HUES48 (cell line): ENCODE measurements around the gene MPPED2.
A peak's percentile ranks its signal among the peaks of the same experiment; 100 is the strongest.

Source experiments
- H3K27ac ChIP-seq: one replicate; pipeline ENCODE4 v1.7.0; 2013; ENCODE audit warnings: low read depth, low read length, inconsistent platforms
- H3K27me3 ChIP-seq: 2 replicates; pipeline ENCODE4 v1.6.1; 2013; ENCODE audit warnings: mild to moderate bottlenecking, low read length; ENCODE audit not compliant: control insufficient read depth, insufficient read depth
- H3K36me3 ChIP-seq: 2 replicates; pipeline ENCODE4 v1.6.1; 2013; ENCODE audit warnings: low read length; ENCODE audit not compliant: control insufficient read depth, insufficient read depth
- H3K4me1 ChIP-seq: 2 replicates; pipeline ENCODE4 v1.6.1; 2013; ENCODE audit warnings: mild to moderate bottlenecking, low read length; ENCODE audit not compliant: control insufficient read depth, insufficient read depth
- H3K4me3 ChIP-seq: 2 replicates; pipeline ENCODE4 v1.5.1; 2013; ENCODE audit warnings: mild to moderate bottlenecking, low read depth, low read length
- H3K9ac ChIP-seq: 2 replicates; pipeline ENCODE4 v1.6.1; 2013; ENCODE audit warnings: mild to moderate bottlenecking, low read depth, low read length, moderate library complexity
- H3K9me3 ChIP-seq: 2 replicates; pipeline ENCODE4 v1.6.1; 2013; ENCODE audit warnings: low read length; ENCODE audit not compliant: control insufficient read depth, insufficient read depth

The MPPED2 gene

DNA sequence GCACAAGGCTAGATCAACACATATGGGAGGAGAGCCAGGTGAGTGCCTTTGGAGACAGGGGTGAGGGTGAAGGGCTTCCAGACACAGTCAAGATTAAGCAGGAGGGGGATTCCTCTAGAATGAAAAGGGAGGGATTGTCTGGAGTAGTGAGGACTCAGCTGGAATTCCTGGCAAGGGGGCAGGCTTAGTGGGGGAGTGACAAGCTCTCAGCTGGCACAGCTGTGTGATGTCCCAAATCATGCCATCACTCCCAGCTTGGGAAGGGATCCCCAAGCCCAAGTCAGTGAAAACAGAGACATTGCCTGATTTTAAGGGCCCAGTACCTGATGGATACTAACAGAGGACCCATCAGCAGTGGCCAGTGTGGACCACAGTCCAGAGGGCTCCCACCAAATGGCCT is 119.0 kb downstream of the MPPED2 start:
- no peaks in the 10 kb centered on the region for H3K9me3 ChIP-seq
- H3K27me3 ChIP-seq = no peaks in the 10 kb centered on the region
- H3K9ac ChIP-seq = no peak overlapping the region
- peaks cover 27% of the 10 kb centered on the region for H3K4me1 ChIP-seq
- no peak overlapping the region for H3K27ac ChIP-seq
- no peak overlapping the region for H3K4me3 ChIP-seq
- H3K36me3 ChIP-seq = no peaks in the 10 kb centered on the region

DNA sequence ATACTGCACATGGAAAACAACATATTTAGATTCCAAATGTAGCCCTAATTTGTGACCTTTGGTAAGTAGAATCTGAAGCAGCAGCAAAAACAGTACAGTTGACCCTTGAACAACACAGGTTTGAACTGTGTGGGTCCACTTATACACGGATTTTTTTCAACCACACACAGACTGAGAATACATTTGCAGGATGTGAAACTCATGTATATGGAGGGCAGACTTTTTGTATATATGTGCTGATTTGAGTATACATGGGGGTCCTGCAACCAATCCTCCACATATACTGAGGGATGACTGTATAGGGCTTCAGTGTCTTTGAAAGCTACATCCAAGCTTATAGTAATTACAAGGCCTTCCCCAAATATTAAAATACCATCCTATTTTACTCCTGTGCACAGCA is 120.5 kb downstream of the MPPED2 start:
- peaks cover 33% of the 10 kb centered on the region for H3K4me1 ChIP-seq

DNA sequence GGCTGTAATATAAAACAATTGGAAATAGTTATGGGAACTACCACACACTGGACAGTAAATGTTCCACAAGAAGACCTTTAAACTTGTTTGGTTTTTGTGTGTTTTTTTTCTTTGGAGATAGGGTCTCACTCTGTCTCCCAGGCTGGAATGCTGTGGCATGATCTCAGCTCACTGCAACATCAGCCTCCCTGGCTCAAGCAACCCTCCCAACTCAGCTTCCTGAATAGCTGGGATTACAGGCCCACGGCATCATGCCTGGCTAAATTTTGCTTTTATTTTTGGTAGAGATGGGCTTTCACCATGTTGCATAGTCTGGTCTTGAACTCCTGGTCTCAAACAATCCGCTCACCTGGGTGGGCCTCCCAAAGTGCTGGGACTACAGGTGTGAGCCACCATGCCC is 121.0 kb downstream of the MPPED2 start:
- H3K4me3 ChIP-seq = no peak overlapping the region
- H3K27ac ChIP-seq = no peak overlapping the region
- no peaks in the 10 kb centered on the region for H3K9me3 ChIP-seq
- no peaks in the 10 kb centered on the region for H3K27me3 ChIP-seq
- H3K9ac ChIP-seq = no peak overlapping the region
- H3K36me3 ChIP-seq = no peaks in the 10 kb centered on the region
- peaks cover 33% of the 10 kb centered on the region for H3K4me1 ChIP-seq

More for the DNA sequence above, 120.5 kb downstream of the MPPED2 start:
- no peak overlapping the region for H3K4me3 ChIP-seq
- H3K27me3 ChIP-seq = no peaks in the 10 kb centered on the region
- H3K27ac ChIP-seq = no peak overlapping the region
- H3K9ac ChIP-seq = no peak overlapping the region
- H3K9me3 ChIP-seq = no peaks in the 10 kb centered on the region
- no peaks in the 10 kb centered on the region for H3K36me3 ChIP-seq

DNA sequence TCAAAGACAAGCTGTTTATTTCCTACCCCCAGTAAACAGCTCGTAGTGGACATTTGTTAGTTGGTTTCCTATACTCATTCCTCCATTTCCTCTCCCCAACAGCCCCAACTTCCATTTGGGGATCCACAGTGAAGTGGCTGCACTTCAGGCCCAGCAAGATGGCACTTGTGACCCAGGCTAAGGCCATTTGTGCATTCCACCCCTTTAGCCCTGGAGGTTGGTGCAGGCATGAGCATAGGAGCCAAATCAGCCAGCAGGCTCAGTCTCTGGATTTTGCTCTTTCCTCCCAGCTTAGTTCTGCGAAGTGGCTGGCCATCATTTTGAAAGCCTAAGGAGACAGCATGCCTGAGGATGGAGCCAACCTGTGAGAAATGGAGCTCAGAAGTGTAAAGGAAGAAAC is 122.9 kb downstream of the MPPED2 start:
- Histone ChIP-seq H3K9me3 (no peaks in the 10 kb centered on the region), H3K9ac (no peak overlapping the region), H3K27me3 (no peaks in the 10 kb centered on the region), H3K4me3 (no peak overlapping the region), H3K36me3 (no peaks in the 10 kb centered on the region), H3K27ac (peak overlapping the region; percentile 53), H3K4me1 (peaks cover 33% of the 10 kb centered on the region)

DNA sequence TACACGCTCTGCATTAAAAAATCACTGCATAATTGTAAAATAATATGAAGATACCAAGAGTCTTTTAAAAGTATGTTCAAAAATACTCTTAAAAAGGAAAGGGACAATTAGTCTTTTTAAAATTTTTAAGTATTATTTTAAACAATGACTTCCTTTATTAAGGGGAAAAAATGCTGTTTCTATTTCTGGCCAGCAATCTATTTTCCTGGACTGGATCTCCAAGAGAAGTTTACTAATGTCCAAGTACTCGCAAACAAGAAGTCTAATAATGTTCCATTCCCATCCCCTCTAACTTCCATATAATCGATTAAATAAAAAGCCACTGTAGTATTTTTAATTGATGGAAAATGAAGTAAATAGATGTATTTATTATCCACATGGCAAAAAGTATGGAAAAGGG is 123.7 kb downstream of the MPPED2 start:
- H3K4me3 ChIP-seq = no peak overlapping the region
- H3K9ac ChIP-seq = no peak overlapping the region
- no peak overlapping the region for H3K27ac ChIP-seq
- H3K36me3 ChIP-seq = no peaks in the 10 kb centered on the region
- no peaks in the 10 kb centered on the region for H3K27me3 ChIP-seq
- H3K4me1 ChIP-seq = peaks cover 33% of the 10 kb centered on the region
- no peaks in the 10 kb centered on the region for H3K9me3 ChIP-seq

DNA sequence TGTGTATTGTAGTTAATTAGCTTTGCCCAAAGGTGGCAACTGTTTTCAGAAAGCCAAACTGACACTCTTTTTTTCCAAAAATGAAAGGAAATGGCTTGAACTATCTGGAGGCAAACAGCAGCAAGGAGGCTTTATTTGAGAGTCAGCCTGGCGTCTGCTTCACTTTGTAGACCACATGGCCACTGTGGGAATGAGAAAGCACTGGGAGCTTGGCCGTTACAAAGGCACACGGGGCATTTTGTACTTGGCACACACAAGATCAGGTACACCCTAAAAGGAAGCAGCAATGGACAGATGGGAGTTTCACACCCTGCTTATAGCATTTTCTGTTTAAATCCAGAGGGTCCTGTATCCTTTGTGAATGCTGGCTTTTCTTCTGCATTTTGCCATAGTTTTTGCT is 126.3 kb downstream of the MPPED2 start:
- peaks cover 37% of the 10 kb centered on the region for H3K4me1 ChIP-seq
- no peak overlapping the region for H3K27ac ChIP-seq
- no peak overlapping the region for H3K9ac ChIP-seq
- no peaks in the 10 kb centered on the region for H3K36me3 ChIP-seq
- H3K4me3 ChIP-seq = no peak overlapping the region
- H3K27me3 ChIP-seq = no peaks in the 10 kb centered on the region
- no peaks in the 10 kb centered on the region for H3K9me3 ChIP-seq

DNA sequence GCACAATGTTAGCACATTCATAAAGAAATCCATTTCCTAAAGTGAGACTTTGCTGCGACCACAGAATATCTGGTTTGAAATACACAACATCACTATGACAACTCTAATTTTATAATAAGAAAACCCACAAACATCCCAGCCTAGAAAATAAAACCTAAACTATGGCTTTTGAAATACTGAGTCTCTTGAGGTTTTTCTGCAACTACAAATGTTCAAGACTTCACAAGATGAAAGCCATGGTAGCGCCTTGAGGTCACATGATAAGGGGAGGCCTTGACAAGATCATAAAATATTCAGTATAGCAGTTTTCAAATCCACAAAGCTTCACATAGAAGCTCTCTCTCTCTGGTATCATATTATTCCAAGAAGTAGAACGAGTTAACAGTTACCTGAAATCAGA is 126.8 kb downstream of the MPPED2 start:
- no peaks in the 10 kb centered on the region for H3K36me3 ChIP-seq
- H3K27ac ChIP-seq = no peak overlapping the region
- peaks cover 43% of the 10 kb centered on the region for H3K4me1 ChIP-seq
- H3K4me3 ChIP-seq = no peak overlapping the region
- no peaks in the 10 kb centered on the region for H3K9me3 ChIP-seq
- no peaks in the 10 kb centered on the region for H3K27me3 ChIP-seq
- H3K9ac ChIP-seq = no peak overlapping the region

DNA sequence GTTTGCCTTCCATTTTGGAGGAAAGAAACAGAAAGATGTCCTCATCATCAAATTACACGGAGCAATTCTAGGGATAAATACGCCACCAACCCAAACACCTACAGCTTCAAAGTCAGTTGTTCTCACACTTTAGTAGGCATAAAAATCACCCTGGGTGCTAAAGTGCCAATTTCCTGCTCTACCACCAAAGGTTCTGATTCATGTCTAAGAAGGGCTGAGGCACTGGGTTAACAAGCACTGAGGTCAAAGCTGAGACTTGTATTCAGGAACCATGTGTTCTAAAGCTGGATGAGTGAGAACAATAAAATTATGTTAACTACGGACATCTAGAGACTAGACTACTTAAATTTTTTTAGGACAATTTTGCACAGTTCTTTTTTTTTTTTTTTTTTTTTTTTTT is 127.6 kb downstream of the MPPED2 start:
- Histone ChIP-seq H3K9ac (no peak overlapping the region), H3K27me3 (no peaks in the 10 kb centered on the region), H3K36me3 (no peaks in the 10 kb centered on the region), H3K4me1 (peaks cover 50% of the 10 kb centered on the region), H3K27ac (no peak overlapping the region), H3K9me3 (no peaks in the 10 kb centered on the region), H3K4me3 (no peak overlapping the region)

DNA sequence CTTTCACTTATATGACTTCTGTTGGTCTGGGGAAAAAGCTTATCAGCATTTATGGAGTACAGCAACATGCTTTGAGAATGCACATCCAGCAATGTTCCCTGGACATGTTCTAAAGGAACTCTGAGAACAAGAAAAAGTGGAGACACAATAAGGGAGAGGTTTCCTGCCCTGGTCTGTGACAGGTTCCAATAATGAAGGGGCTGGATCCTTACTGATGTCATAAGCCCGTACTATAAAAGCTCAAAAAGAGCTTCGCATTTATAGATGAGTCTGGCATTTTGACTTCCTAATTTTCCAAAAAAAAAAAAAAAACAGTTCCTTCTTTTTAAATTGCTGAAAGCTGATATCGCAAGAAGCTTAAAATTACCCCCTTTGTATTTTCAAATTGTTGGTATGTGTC is 129.1 kb downstream of the MPPED2 start:
- Histone ChIP-seq H3K9ac (no peak overlapping the region), H3K36me3 (no peaks in the 10 kb centered on the region), H3K4me1 (peaks cover 50% of the 10 kb centered on the region), H3K9me3 (no peaks in the 10 kb centered on the region), H3K27me3 (no peaks in the 10 kb centered on the region; the same call in 1 of the 2 replicates), H3K27ac (no peak overlapping the region), H3K4me3 (no peak overlapping the region)

DNA sequence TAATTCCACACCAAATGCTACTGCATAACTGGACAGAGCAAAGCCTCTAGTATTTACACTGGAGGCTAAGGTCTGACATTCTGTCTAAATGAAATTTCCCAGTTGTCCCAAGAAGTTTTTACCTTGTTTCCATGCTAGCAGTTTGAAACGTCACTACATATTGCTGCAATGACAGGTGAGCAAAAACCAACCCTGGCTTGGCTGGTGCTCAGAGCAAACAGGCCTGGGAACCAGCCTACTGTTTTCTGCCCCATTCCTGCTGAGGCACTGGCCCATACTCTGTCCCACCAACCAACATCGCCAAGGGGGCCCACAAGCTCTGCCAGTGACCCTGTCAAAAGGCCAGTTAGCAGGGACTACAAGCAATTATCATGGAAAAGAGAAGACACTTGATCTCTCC is 131.1 kb downstream of the MPPED2 start:
- H3K9ac ChIP-seq = no peak overlapping the region
- no peaks in the 10 kb centered on the region; the same call in 1 of the 2 replicates for H3K27me3 ChIP-seq
- no peaks in the 10 kb centered on the region for H3K36me3 ChIP-seq
- no peaks in the 10 kb centered on the region for H3K9me3 ChIP-seq
- H3K4me1 ChIP-seq = peaks cover 61% of the 10 kb centered on the region
- no peak overlapping the region for H3K27ac ChIP-seq
- no peak overlapping the region for H3K4me3 ChIP-seq

DNA sequence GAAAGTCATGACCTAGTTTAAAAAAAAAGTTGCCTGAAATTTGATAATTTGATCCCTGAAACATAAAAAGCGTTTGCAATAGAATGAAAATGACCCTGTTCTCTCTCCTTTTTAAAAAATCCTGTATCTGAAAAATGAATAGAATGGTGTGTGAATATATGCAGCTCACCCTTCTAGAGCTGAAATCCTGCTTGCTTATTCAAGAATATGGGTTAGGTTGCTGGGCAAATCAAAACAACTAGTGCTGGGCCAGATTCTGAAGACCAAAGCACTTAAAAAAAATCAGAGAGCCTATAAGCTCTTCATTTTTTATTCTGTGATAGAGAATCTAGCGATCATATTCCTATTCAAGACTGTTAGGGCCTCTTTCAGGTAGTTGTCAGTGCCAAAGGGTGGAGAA is 131.6 kb downstream of the MPPED2 start:
- Histone ChIP-seq H3K36me3 (no peaks in the 10 kb centered on the region), H3K4me1 (peaks cover 61% of the 10 kb centered on the region), H3K4me3 (no peak overlapping the region), H3K9me3 (no peaks in the 10 kb centered on the region), H3K27ac (peak overlapping the region; percentile 50), H3K27me3 (no peaks in the 10 kb centered on the region; the same call in 1 of the 2 replicates), H3K9ac (no peak overlapping the region)

DNA sequence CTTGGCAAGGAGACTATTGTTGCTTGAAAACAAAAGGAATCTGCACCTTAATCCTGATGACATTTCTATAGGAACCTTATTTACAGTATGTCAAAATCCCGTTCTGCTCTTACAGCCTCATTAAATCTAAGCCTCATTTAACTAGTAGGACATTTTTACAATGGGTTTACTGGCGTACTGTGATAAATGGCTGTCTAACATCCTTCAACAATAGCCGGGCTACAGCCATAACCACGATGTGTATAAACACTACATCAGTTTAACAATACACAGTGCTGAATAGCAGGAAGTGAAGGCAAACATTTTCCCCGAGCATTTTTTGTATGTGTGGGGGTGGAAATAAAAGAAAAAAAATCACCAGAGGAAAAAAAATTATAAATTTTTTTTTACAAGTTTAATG is 132.0 kb downstream of the MPPED2 start:
- H3K27me3 ChIP-seq = no peaks in the 10 kb centered on the region; the same call in 1 of the 2 replicates
- peak overlapping the region; percentile 53 for H3K27ac ChIP-seq
- H3K36me3 ChIP-seq = no peaks in the 10 kb centered on the region
- H3K4me3 ChIP-seq = no peak overlapping the region
- H3K9ac ChIP-seq = no peak overlapping the region
- H3K9me3 ChIP-seq = no peaks in the 10 kb centered on the region
- H3K4me1 ChIP-seq = peaks cover 61% of the 10 kb centered on the region
